Right renal pelvis (tissue), 4 donors: ENCODE measurements around the gene CALD1. TPM values are rescaled to one million over a fixed set of nuclear protein-coding genes. Genes with fewer than 3 reads are reported as not detected.
"Not testable (repeated sequence)": the region's sequence is repeated elsewhere in the genome, so short reads cannot be mapped to it uniquely, and the experiment has no call there.

Experiments used
- DNase-seq, 4 donors: peaks; one replicate each; pipeline ENCODE4 v3.0.0-alpha.2; 2013; ENCODE audit warnings: low read depth in 4 of 4, low spot score in 3 of 4, missing footprints in 1 of 4
- polyA plus RNA-seq, 4 donors: library from polyadenylated mRNA; unstranded; fragments of 120-200 nt; gene quantifications; one replicate each; pipeline ENCODE4 v1.2.1, GENCODE V29; 2013; ENCODE audit not compliant: insufficient read length in 4 of 4

Gene CALD1
- polyA plus RNA-seq, 4 donors = 229 to 278 (median 260) TPM

GRCh38 chr7:134943785-134944400 is 164.5 kb downstream of the CALD1 start:
- no peak for DNase-seq

- no peak for DNase-seq
These were observed 166.3 kb downstream of the CALD1 start for GRCh38 chr7:134945691-134946090.

- DNase-seq = no peak
These were observed 166.8 kb downstream of the CALD1 start for GRCh38 chr7:134946260-134946659.

GRCh38 chr7:134947329-134947728 is 167.9 kb downstream of the CALD1 start:
- no peak for DNase-seq

- DNase-seq = no peak
These were observed 168.4 kb downstream of the CALD1 start for GRCh38 chr7:134947831-134948230.

- no peak for DNase-seq
These were observed 168.8 kb downstream of the CALD1 start for GRCh38 chr7:134948246-134948645.

GRCh38 chr7:134948736-134949135 is 169.3 kb downstream of the CALD1 start:
- no peak for DNase-seq

GRCh38 chr7:134949171-134949570 is 169.7 kb downstream of the CALD1 start:
- DNase-seq = no peak

GRCh38 chr7:134954197-134955082 is 175.0 kb downstream of the CALD1 start:
- no peak for DNase-seq

GRCh38 chr7:134957005-134957404 is 177.6 kb downstream of the CALD1 start:
- DNase-seq = no peak

- no peak for DNase-seq
These were observed 180.4 kb downstream of the CALD1 start for GRCh38 chr7:134959810-134960209.

- DNase-seq = no peak
These were observed 182.9 kb downstream of the CALD1 start for GRCh38 chr7:134962270-134962780.

- DNase-seq = no peak
These were observed 183.6 kb downstream of the CALD1 start for GRCh38 chr7:134963036-134963435.

GRCh38 chr7:134966691-134967090 is 187.3 kb downstream of the CALD1 start:
- DNase-seq = no peak

GRCh38 chr7:134968110-134968509 is 188.7 kb downstream of the CALD1 start:
- no peak for DNase-seq

GRCh38 chr7:134981645-134982044 is 202.2 kb downstream of the CALD1 start:
- DNase-seq = not testable (repeated sequence)

GRCh38 chr7:134985894-134986362 is 206.5 kb downstream of the CALD1 start:
- no peak for DNase-seq

- DNase-seq = peak; percentile 91 to 95 (median 93)
These were observed 207.2 kb downstream of the CALD1 start, which contains the start of gene AGBL3 for GRCh38 chr7:134986363-134987251. Gene AGBL3, plus strand, starts transcription at chr7:134986508. Its CDS starts 1,426 bp downstream, at chr7:134987934.

- DNase-seq = no peak
These were observed 208.7 kb downstream of the CALD1 start for GRCh38 chr7:134988161-134988560.
